Activated CD4-positive, alpha-beta T cell treated with anti-CD3 and anti-CD28 coated beads for 1 hour (primary cell): Measurements from ENCODE around the gene CCL19.

Experiments used
- DNase-seq: peaks from one replicate; pipeline ENCODE4 v3.0.0-alpha.2; 2020

Gene CCL19

DNA sequence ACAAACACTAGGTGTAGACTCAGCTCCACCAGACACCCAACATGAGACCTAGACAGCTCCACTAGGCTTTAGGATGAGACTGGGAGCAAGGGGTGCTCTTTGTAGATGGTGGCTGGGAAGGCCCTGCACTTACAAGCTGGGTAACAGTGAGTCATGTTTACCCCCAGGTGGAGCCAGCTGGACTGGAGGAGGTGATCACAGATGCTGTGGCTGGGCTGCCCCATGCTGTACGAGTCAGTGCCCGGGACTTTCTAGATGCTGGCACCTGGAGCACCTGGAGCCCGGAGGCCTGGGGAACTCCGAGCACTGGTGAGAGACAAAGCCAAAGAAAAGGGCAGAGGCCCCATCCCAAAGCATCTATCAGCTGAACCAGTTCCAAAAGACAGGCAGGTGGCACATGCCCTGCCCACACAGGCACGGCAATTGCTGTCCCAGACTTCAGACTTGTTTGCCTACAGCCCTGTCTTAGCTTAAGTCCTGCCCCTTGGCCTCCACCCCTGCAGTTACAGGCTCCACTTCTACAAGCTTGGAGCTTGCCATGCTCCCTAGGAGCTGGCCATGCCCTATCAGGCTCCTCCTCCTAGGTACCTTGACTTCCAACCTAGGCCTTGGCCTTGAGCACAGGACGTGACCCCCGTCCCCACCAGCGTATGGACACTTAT lies 31.4 kb downstream of the CCL19 start:
- no peak for DNase-seq

DNA sequence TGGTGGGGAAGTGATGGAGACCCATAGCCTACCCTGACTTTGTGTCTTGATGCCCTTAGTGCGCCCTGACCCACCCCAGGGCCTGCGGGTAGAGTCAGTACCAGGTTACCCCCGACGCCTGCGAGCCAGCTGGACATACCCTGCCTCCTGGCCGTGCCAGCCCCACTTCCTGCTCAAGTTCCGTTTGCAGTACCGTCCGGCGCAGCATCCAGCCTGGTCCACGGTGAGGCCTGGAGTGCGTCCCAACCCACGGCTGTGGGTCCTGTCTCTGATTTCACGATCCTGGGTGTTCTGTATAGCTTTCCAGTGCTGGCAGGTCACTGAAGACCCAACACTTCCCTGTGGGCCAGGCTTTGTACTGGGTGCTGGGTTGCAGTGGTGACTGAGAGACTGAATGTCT lies 32.6 kb downstream of the CCL19 start:
- no peak for DNase-seq

- no peak for DNase-seq
Observed at GRCh38 chr9:34656992-34657391, 34.1 kb downstream of the CCL19 start.

DNA sequence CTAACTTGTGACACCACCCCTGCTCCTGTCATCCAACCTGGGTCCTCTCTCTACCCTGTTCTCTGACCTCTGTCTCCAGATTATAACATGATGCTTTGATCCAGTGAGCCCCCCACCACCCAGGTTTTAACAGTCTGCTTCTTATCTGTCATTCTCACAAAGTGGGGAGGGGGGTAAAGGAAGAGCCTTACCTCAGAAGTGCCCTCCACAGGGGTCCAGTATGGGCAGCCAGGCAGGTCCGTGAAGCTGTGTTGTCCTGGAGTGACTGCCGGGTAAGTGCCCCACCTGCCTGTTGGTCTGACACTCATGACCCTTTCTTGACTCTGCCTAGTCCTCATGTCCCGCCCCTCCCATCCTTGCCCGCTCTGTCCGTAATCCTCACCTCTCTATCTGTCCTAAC lies 35.7 kb downstream of the CCL19 start:
- no peak for DNase-seq

DNA sequence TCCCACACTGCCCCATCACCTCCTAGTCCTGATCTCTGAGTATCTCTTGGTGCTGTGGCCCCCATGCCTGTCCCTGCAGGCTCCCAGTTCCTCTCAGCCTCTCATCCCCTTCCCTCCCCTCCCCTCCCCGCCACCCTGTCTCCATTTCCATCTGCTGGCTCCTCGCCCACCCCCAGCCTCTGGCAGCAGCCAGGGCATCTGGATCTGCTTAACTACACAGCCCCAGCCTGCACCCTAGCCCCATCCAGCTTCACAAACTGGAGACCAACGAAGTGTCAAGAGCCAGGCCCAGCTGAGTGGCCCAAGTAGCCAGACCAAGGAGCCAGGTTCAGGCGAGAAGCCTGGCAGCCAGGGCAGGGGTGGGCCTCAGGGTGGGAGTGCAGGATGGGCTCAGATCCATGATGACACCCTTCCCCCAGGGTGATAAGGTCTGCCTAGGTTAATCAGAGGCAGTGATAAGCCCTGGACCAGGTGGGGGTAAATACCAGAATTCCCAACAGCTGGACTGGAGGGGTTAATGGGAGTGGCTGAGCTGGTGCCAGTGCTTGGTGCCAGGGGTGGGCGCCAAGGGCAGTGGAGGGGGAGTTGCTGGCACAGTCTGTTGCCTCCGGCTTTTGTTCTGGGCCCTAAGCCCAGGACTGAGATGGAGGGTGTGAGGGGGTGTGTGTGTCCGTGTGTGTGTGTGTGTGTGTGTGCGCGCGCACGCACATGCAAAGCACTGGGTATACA lies 36.6 kb downstream of the CCL19 start:
- DNase-seq, result no peak

GRCh38 chr9:34653151-34654072 lies 37.7 kb downstream of the CCL19 start:
- no peak for DNase-seq

DNA sequence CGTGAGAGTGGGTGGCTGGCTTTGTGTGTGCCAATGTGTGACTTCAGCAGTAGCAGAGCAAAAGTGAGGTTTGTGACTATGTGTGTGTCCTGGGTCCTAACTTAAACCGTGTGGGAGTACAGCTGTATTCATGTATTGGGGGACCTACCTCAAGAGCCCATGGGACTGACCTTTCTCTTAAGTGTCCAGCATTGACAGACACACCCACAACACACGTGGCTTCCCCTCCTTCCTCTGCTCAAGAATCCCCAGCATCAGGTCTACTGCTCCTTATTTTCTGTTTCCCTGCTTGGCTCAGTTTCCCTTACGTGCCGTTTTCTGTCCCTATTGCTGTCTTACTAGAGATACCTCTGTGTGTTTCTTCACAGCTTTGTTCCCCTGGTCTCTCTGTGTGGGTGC lies 38.5 kb downstream of the CCL19 start:
- DNase-seq, result no peak

DNA sequence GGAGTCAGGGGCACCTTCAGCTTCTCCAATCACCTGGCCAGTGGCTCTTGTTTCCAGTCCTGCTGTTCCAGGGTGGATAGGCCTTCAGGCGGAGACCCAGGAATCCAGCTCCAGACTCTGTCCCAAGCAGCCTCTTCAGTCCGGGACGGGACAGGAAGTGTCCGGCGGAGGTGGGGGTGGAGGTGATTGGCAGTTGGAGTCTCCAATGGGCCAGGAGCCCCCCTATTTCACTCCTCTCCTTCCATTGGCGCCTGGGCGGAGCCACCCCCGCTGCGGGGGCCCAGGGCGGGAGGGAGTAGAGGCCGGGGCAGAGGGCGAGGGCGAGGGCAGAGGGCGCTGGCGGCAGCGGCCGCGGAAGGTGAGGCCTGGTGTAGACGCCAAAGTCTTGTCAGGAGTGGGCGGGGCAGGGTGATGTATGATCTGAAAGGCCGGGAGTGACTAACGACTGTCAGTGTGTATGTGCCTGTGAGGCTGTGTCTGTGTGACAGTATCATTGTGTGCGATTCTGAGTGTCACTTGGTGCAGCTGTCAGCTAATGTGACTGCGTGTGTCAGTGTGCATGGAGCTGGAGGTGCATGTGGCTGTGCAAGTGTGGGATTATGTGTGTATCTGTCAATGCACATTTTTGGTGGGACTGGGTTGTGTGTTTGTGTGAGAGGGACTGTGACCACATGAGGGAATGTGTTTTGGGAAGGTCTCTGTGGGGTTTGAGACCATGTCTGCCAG lies 39.0 kb downstream of the CCL19 start, which contains the start of gene IL11RA:
Gene IL11RA (plus strand): TSS at position 310 of the 726 bp plus-strand sequence. CDS start 3,033 bp downstream, outside the sequence.
- DNase-seq, result no peak

DNA sequence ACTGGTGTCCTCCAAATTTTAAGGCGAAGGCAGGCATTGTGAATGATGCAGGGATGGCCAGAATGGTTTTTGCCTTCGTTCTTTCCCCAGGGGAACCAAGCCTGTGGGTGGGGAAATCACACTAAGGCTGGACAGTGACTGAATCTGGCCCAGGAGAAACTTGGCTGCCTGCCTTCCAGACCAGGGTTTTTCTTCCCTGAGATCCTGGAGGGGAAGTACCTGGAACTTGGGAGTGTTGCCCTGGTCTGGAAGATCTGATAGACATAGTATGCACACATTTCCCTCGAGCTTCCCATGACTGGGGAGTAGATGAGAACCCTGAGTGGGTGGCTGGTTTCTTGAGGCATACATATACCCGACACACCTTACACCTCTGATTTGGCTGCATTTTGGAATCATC lies 39.8 kb downstream of the CCL19 start:
- no peak for DNase-seq

GRCh38 chr9:34650816-34651215 lies 40.3 kb downstream of the CCL19 start:
- no peak for DNase-seq

GRCh38 chr9:34648673-34649072 lies 42.4 kb downstream of the CCL19 start:
- DNase-seq, result no peak

GRCh38 chr9:34647651-34648050 lies 43.4 kb downstream of the CCL19 start:
- DNase-seq, result no peak

GRCh38 chr9:34647084-34647403 lies 44.0 kb downstream of the CCL19 start:
- DNase-seq, result no peak

GRCh38 chr9:34646211-34647083 lies 44.6 kb downstream of the CCL19 start, which contains the start of gene GALT:
Gene GALT (plus strand): TSS chr9:34646675. CDS start chr9:34646705, 30 bp downstream.
- peak; percentile 94 for DNase-seq

GRCh38 chr9:34644766-34645314 lies 46.2 kb downstream of the CCL19 start:
- DNase-seq, result no peak

GRCh38 chr9:34642679-34643078 lies 48.4 kb downstream of the CCL19 start:
- DNase-seq, result no peak
